HTERT RPE-1 (cell line): Measurements from ENCODE around the gene RNF145.

Experiments
- in situ Hi-C: fragments of 300-500 bp; cut with MboI; formaldehyde crosslinking; loops from 4 replicates; pipeline ENCODE4 v1.14.3; 2020; ENCODE audit warnings: low sequenced_read_pairs

Gene RNF145

GRCh38 chr5:159220206-159220605 is 10.9 kb upstream of the RNF145 start:
- in situ Hi-C loops: no loop called here

DNA sequence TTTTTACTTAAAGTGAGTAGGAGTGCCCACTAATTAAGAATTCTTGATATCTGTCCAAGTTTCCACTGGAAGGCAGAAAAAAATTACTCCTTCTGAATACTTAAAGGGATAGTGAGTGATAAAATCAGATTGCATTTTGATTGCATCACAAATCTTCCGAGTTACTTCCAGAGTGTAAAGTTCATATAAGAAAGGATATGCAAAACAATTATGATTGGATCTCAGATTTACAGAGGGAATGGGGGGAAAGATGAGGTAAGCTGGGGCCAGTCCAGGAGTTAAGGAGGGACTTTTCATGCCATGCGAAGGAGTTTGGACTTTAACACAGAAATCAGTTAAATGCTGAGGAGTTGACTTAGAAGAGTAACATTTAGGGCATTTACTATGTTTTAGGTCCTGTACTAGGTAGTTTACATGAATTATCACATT is 9.3 kb upstream of the RNF145 start:
- in situ Hi-C loops: no loop called here

- in situ Hi-C loops: no loop called here
Measured at GRCh38 chr5:159217236-159217635, 7.9 kb upstream of the RNF145 start.

DNA sequence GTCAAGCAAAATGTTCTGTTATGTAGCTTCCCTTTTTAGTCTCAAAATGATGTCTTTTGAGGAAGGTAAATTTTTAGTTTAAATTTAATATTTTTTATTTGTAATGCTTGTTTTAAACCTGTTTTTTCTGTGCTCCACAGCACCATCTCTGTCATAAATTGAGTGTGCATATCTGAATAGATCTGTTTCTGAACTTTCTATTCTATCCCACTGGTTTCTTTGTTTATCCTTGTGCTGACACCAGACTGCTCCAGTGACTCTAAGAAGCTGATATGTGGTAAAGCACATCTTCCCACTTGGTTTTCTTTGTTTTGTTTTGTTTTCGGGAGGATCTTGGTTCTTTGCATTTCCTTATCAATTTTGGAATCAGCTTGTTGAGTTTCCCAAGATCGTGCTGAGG is 7.1 kb upstream of the RNF145 start:
- in situ Hi-C loops: no loop called here

GRCh38 chr5:159215886-159216285 is 6.5 kb upstream of the RNF145 start:
- in situ Hi-C loops: no loop called here

- in situ Hi-C loops: no loop called here
Measured at GRCh38 chr5:159214486-159215271, 5.3 kb upstream of the RNF145 start.

DNA sequence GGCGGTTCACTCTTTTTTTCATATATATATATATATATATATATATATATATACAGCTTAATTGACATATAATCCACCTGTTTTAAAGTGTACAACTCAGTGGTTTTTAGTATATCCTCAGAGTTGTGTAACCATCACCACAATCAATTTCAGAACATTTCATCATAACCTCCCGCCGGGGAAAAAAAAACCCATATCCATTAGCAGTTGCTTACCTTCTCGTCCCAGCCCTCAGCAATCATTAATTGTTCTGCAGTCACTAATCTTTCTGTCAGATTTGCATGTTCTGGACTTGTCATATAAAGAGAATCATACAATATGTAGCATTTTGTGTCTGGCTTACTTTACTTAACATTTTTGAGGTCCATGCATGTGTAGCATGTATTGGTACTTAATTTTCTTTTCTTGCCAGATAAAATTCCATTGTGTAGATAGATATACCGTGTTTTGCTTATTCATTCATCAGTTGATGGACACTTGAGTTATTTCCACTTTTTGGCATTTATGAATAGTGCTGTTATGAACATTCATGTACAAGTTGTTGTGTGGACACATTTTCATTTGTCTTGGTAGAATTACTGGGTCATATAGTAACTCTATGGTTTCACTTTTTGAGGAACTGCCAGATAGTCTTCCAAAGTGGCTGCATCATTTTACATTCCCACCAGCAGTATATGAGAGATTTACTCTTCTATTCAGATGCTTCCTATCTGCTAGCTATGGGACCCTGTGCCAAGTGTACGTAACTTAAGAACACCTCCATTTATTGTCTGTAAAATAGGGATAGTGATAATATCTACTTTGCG is 3.5 kb upstream of the RNF145 start:
- in situ Hi-C loops: no loop called here

- in situ Hi-C loops: no loop called here
Measured at GRCh38 chr5:159211729-159212174, 2.4 kb upstream of the RNF145 start.

- in situ Hi-C loops: no loop called here
Measured at GRCh38 chr5:159210846-159211245, 1.5 kb upstream of the RNF145 start.

DNA sequence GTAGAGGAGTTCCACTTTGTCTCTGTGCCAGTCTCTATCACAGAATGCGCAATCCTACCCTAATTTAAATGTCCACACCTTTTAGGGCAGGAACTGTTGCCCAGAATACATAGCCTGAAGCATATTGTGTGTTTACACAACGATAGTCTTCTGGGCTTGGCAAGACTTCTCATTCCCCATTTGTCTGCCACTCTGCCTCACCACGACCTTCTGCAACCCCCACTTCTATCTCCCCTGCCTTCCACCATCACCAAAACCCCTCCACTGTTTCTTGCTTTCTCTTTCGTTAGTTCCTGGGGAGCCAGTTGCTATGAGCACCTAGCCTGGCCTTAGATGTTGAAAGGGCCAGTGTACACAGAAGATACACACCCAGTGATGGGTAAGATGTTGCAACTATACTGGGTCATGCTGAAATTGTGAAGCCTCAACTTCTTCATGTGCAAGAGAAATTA is 883 bp upstream of the RNF145 start:
- in situ Hi-C loops: no loop called here

- in situ Hi-C loops: no loop called here
Measured at GRCh38 chr5:159208514-159209437, 577 bp downstream of the RNF145 start.

DNA sequence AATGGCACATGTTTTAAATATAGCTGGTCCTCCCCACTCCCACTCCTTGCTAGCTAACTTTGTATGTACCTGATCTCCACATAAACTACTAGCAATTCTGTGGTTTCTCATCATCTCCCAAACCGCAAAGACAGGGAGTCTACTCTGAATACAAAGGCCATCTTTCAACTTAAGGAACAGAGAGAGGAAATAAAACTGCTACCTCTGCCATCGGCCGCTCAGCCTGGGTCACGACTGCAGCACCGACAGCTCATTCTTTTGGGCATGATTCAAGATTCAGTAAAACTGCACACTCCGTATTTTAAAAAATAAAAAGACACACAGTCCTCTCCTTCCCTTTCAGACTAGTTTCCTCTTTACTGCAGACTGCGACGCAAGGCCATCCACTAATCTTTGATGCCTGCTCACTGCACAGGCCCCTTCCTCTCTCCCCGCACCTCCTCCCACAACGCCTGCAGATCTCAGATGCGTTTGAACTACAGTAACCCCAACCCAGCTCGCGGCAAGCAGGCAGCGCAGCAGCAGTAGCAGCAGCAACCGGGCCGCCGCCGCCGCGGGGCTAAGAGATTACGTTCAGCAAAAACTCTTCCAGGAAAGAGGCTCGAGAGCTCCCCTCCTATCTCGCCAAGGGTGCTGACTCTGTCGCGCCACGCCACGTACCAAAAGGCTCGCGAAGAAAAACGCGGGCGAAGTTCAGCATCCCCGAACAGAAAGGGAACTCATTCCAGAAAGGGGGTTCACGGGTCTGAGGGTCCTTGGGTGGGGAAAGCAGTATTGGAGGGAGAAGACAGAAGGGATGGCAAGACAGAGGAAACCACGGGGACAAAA is 1.5 kb downstream of the RNF145 start:
- in situ Hi-C loops: no loop called here

DNA sequence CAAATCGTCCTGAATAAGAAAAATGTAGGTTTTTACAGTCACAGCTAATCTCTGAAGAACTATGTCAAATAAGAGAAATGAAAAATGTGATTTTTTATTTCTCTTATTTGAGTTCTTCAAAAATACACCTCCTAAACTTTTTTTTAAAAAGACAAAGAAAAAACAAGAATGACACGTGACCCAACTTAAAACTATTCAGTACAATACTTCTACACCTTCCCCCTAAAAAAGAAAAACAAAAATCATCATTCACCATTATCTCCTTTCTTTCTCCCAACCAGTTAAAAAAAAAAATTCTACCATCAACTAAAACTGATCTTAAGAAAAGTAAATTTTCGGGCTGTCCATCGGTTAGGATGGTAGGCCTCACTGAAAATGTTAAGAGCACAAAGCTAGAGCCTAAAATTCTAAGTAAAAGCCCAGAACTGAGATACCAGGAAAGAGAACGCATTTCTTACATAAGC is 2.1 kb downstream of the RNF145 start:
- in situ Hi-C loops: no loop called here

- in situ Hi-C loops: no loop called here
Measured at GRCh38 chr5:159206818-159207217, 2.5 kb downstream of the RNF145 start.

DNA sequence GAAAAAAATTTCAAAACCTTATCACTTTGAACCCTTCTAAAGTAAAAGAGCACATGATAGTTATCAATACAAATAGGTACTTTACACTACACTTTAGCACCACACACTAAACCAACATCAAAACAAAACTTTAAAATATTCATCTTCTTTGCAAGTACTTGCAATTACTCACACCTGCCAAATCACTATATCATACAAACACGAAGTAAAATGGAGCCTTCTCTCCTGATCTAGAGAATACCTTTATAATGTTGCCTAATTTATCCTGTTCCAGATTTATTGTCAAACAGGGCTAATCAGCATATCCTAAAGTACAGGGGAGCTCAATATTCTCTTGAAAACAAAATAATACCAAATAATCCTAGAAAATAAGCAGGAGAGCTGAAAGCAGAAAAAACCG is 3.0 kb downstream of the RNF145 start:
- in situ Hi-C loops: no loop called here

DNA sequence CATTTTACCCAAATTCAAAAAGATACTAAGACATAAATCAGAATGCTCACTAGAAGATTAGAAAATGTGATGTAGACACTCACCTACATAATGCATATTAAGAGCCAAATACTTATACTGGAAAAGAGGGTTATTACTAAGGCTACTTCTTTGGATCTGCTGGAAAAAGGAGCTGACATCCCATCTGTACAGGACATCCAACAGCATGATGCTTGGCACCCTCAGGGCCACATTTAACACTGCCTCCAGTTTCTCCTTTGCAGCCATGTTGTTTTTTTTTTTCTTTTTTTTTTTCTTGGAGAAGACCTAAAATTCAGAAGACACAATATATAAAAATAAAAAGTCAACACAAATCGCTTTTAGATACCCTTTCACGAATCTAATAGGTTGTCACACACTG is 6.0 kb downstream of the RNF145 start:
- in situ Hi-C loops: no loop called here

DNA sequence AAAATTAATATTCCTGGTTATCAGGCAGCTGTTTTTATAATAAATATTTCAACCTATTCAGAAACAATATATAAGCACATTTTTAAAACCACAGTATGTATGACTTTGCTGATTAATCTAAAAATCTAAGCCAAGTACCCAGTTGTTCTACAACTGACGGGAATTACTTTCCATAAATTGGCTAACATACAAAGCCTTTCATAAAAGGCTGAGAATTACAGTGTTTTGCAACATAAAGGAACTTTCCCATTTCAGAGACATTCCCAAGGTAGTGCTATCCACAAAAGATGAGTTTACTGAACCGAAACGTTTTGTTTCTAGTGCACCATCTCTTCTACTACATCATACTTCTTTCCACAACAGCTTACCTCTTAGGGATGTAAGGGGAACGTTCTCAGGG is 7.2 kb downstream of the RNF145 start:
- in situ Hi-C loops: no loop called here

GRCh38 chr5:159199780-159200179 is 9.6 kb downstream of the RNF145 start:
- in situ Hi-C loops: no loop called here

GRCh38 chr5:159199225-159199624 is 10.1 kb downstream of the RNF145 start:
- in situ Hi-C loops: no loop called here
